ENCODE measurements around the gene USP22. TPM values are rescaled to one million over a fixed set of nuclear protein-coding genes. Genes with fewer than 3 reads are reported as not detected.

USP22 gene
- polyA plus RNA-seq, 1 donor, result 103 TPM

DNA sequence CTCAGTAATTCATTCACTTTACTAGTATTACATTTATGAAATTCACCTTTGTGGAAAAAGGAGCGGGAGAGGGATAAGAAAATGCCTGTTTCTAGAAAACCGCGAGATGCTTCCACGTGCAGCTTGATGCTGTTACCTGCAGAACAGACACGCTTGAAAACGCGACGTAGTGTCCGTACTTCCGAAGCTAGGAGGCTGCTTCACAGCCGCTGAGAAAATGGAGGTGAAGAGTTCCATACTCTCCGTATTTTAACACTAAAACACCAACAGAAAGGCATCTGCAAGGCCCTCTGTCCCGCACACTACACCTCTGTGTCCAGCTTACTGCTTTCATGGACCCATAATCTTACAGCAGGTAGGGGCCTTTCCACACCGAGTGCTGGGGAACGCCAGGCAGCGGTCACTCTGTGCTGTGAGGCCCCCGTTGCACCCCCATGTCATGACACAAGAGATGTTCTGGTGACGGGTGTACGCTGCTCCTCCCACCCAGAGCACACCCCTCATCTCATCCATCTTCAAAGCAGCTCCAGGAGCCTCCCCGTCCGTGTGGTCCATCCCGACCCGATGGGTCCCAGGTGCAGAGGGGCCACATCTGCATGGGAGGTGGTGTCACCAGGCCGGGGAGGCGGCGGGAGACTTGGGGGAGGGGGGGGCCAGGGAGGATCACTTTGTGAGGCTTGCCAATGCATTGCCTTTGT is 40.4 kb downstream of the USP22 start:
- H3K9me3 ChIP-seq (ENCODE audit: control insufficient read depth, low read depth, low read length), result no peaks in the 10 kb centered on the region
- H3K27me3 ChIP-seq (ENCODE audit: control insufficient read depth, insufficient read depth, low read length), result no peaks in the 10 kb centered on the region
- WGBS (ENCODE audit: insufficient coverage, low lambda C conversion rate), result 100% methylated on average over 1 of the region's 26 CpGs
- no peak for DNase-seq
- H3K4me3 ChIP-seq (ENCODE audit: low read length), result no peak overlapping the region
- no peaks in the 10 kb centered on the region for H3K4me1 ChIP-seq (ENCODE audit: control insufficient read depth, insufficient read depth, low read length)
- H3K36me3 ChIP-seq (ENCODE audit: control insufficient read depth, insufficient read depth, low read length), result peaks cover 76% of the 10 kb centered on the region
- no peak overlapping the region for H3K27ac ChIP-seq (ENCODE audit: low read length)

DNA sequence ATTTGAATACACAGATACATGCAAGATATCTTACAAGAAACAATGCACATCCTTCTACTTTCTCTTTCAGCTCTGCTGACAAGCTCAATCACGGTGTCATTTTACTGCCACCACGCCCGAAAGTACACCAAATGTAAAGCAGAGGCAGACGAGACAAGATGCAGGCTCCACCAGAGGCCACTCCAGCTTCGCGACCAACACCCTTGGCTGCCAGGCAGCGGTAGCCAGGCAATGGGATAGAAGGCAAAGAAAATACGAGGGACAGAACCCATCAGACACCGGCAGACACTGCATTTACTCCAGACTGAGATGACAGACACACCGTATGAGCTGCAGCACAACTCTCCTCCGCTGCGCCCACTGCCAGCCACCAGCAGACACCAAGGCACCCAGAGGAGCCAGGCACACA is 41.0 kb downstream of the USP22 start:
- Histone ChIP-seq H3K4me3 (ENCODE audit: low read length) (no peak overlapping the region), H3K36me3 (ENCODE audit: control insufficient read depth, insufficient read depth, low read length) (peaks cover 69% of the 10 kb centered on the region), H3K9me3 (ENCODE audit: control insufficient read depth, low read depth, low read length) (no peaks in the 10 kb centered on the region), H3K27ac (ENCODE audit: low read length) (no peak overlapping the region), H3K27me3 (ENCODE audit: control insufficient read depth, insufficient read depth, low read length) (no peaks in the 10 kb centered on the region), H3K4me1 (ENCODE audit: control insufficient read depth, insufficient read depth, low read length) (no peaks in the 10 kb centered on the region)
- peak in 1 of 2 donors; percentile 47 for DNase-seq
- WGBS (ENCODE audit: insufficient coverage, low lambda C conversion rate), result no CpG with 5 or more reads among the region's 12 CpGs

DNA sequence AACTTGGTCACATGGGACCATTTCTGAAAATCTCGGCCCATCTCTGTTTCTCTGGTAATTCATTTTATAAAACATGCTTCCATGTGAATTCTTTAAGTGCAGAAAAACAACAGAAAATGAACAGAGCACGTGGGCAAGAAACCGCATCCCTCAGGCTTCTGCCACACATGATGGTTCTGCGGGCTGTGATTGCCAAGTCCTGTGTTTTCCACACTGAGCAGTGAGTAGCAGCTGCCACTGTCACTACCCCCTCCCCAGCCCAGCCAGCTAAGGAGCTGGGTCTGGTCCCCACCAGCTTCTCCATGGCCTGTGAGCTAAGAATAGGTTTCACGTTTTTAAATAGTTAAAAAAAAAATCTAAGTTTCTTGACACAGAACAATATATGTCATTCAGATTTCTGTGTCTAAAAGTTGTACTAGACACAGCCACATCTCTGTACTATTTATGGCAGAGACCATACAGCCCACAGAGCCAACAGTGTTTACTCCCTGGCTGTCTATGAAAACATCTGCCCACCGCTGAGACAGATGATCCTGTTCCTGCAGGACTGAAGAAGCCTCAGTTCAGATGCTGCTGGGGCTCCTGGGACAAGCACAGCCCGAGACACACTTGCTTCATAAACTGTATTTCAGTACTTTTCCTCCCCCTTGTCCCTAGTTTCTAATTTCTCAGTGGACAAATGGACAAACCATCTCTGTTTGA is 41.5 kb downstream of the USP22 start:
- no peak overlapping the region for H3K4me3 ChIP-seq (ENCODE audit: low read length)
- peaks cover 66% of the 10 kb centered on the region for H3K36me3 ChIP-seq (ENCODE audit: control insufficient read depth, insufficient read depth, low read length)
- no peaks in the 10 kb centered on the region for H3K4me1 ChIP-seq (ENCODE audit: control insufficient read depth, insufficient read depth, low read length)
- H3K27me3 ChIP-seq (ENCODE audit: control insufficient read depth, insufficient read depth, low read length), result no peaks in the 10 kb centered on the region
- H3K27ac ChIP-seq (ENCODE audit: low read length), result no peak overlapping the region
- WGBS (ENCODE audit: insufficient coverage, low lambda C conversion rate), result 80% methylated on average over 1 of the region's 7 CpGs
- DNase-seq, result no peak
- no peaks in the 10 kb centered on the region for H3K9me3 ChIP-seq (ENCODE audit: control insufficient read depth, low read depth, low read length)

DNA sequence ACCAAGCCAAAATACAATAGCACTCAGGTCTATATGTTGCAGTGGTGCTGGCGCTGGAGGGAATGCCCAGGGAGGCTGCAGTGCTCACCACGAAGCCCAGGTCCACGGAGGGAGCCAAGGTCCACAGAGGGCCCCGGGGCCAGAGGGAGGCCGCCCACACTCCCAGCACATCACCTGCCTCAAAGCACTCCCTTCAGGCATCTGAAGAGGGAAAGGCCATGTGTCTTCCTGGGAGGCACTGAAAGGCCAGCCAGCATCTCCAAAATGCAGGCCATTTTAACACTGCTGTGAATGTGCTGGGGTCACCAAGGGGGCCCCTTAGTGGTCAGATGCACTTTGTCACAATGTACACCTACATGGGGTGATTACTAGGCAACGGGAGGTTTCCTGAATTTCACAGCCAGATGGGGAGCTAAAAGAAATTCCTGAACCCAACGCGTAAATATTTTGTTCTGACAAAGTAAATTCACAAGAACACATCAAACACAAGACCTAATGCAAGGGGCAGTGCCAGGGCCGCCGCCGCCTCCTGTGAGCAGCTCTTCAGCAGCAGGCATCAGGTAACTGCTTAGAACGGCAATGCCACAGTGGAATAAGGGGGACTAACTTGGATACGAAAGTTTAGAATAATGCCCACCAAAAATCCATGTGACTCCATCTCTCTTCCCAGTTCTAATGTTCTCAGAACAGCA is 42.8 kb downstream of the USP22 start:
- Histone ChIP-seq H3K9me3 (ENCODE audit: control insufficient read depth, low read depth, low read length) (no peaks in the 10 kb centered on the region), H3K4me3 (ENCODE audit: low read length) (no peak overlapping the region), H3K27ac (ENCODE audit: low read length) (no peak overlapping the region), H3K4me1 (ENCODE audit: control insufficient read depth, insufficient read depth, low read length) (no peaks in the 10 kb centered on the region), H3K36me3 (ENCODE audit: control insufficient read depth, insufficient read depth, low read length) (peaks cover 53% of the 10 kb centered on the region), H3K27me3 (ENCODE audit: control insufficient read depth, insufficient read depth, low read length) (no peaks in the 10 kb centered on the region)
- no CpG with 5 or more reads among the region's 13 CpGs for WGBS (ENCODE audit: insufficient coverage, low lambda C conversion rate)
- DNase-seq, result no peak

DNA sequence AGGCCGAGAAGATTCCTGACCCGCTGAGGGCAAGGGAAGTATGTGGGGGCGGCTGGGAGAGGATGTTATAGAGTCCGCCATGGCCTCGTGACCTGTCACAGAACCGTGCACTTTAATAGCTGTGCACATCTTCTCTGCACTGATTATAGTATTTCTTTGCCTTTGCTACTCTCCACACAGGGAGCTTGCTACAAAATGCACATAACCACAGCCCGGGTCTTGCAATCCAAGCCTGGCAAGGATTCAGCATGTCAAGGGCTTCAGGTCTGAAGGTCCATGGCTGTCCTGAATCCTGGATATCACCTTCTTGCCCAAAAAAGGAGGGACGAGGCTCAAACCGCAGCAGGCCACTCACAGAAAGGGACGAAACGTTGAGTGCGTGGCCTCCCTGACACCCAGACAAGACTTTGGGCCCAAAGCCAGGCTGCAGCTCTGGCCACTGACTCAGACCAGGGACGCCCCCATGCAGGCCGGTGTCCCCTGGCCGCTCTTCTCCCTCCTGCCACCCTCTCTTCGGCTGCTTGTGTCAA is 43.7 kb downstream of the USP22 start:
- no peak overlapping the region for H3K27ac ChIP-seq (ENCODE audit: low read length)
- H3K4me3 ChIP-seq (ENCODE audit: low read length), result no peak overlapping the region
- H3K9me3 ChIP-seq (ENCODE audit: control insufficient read depth, low read depth, low read length), result peaks cover 3% of the 10 kb centered on the region
- no peaks in the 10 kb centered on the region for H3K27me3 ChIP-seq (ENCODE audit: control insufficient read depth, insufficient read depth, low read length)
- DNase-seq, result no peak
- H3K4me1 ChIP-seq (ENCODE audit: control insufficient read depth, insufficient read depth, low read length), result no peaks in the 10 kb centered on the region
- WGBS (ENCODE audit: insufficient coverage, low lambda C conversion rate), result no CpG with 5 or more reads among the region's 16 CpGs
- H3K36me3 ChIP-seq (ENCODE audit: control insufficient read depth, insufficient read depth, low read length), result peaks cover 44% of the 10 kb centered on the region

DNA sequence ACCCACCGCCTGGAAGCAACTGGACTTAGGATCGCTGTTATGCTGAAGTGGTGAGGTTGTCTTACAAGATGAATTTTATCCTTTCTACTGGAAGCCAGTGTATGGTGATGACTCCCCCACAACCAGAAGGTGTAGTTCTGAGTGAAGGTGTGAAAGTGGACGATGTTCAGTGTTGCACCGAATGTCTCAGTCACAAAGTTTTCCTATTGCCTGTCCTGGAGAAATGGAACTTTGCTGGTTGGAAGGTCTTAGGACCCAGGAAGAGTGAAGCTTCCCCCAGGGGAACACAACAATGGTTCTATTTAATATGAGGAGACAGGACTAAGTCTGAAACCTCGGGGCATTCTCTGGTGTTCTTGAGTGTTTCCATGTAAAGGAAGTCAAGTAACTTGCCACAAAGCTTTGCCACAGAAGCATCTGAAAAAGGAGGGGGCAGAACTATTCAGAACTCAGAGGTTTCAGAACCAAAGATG is 44.2 kb downstream of the USP22 start:
- WGBS (ENCODE audit: insufficient coverage, low lambda C conversion rate), result no CpG with 5 or more reads among the region's 5 CpGs
- Histone ChIP-seq H3K27ac (ENCODE audit: low read length) (no peak overlapping the region), H3K4me1 (ENCODE audit: control insufficient read depth, insufficient read depth, low read length) (no peaks in the 10 kb centered on the region), H3K36me3 (ENCODE audit: control insufficient read depth, insufficient read depth, low read length) (peaks cover 39% of the 10 kb centered on the region), H3K4me3 (ENCODE audit: low read length) (no peak overlapping the region), H3K9me3 (ENCODE audit: control insufficient read depth, low read depth, low read length) (peaks cover 5% of the 10 kb centered on the region), H3K27me3 (ENCODE audit: control insufficient read depth, insufficient read depth, low read length) (no peaks in the 10 kb centered on the region)
- no peak for DNase-seq

DNA sequence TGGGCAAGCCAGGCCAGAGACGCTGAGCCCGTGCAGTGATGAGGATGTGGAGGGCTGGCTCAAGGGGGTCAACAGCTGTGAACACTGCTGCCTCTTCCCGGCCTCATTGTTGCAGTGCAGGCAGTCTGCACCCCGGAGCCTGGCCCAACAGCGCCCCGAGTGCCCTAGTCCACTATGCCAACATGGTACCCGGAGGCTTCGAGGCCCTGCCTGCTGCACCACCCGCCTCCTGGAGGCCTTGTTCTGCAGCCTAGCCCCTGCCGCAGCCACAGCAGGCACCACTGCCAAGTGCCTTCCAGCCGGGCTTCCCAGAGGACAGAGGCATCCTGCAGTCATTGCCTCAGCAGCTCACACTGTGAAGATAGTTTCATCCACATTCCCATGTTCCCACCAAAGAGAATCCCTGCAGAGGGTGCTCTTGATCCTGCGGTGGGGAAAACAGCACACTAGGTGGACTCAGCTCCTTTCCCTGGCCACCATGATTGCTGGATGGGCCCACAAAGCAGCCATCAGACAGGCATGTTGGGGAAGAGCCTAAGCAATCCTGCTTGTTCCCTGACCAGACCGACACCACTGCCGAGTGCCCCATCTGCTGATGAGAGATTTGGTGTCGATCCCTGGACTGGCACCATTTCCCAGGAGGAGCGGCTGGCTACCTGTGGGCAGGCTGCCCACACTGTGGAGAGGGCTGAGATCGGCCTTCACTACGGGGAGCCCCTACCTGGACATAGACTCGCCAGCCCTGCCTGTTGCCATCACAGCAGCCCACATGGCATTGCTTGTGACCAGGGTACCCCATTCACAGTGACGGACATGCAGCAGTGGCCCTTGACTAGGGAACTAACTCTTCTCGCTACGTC is 44.9 kb downstream of the USP22 start:
- no peak overlapping the region for H3K27ac ChIP-seq (ENCODE audit: low read length)
- no CpG with 5 or more reads among the region's 22 CpGs for WGBS (ENCODE audit: insufficient coverage, low lambda C conversion rate)
- no peaks in the 10 kb centered on the region for H3K27me3 ChIP-seq (ENCODE audit: control insufficient read depth, insufficient read depth, low read length)
- no peak overlapping the region for H3K4me3 ChIP-seq (ENCODE audit: low read length)
- peaks cover 5% of the 10 kb centered on the region for H3K9me3 ChIP-seq (ENCODE audit: control insufficient read depth, low read depth, low read length)
- no peaks in the 10 kb centered on the region for H3K4me1 ChIP-seq (ENCODE audit: control insufficient read depth, insufficient read depth, low read length)
- no peak for DNase-seq
- H3K36me3 ChIP-seq (ENCODE audit: control insufficient read depth, insufficient read depth, low read length), result peaks cover 33% of the 10 kb centered on the region

DNA sequence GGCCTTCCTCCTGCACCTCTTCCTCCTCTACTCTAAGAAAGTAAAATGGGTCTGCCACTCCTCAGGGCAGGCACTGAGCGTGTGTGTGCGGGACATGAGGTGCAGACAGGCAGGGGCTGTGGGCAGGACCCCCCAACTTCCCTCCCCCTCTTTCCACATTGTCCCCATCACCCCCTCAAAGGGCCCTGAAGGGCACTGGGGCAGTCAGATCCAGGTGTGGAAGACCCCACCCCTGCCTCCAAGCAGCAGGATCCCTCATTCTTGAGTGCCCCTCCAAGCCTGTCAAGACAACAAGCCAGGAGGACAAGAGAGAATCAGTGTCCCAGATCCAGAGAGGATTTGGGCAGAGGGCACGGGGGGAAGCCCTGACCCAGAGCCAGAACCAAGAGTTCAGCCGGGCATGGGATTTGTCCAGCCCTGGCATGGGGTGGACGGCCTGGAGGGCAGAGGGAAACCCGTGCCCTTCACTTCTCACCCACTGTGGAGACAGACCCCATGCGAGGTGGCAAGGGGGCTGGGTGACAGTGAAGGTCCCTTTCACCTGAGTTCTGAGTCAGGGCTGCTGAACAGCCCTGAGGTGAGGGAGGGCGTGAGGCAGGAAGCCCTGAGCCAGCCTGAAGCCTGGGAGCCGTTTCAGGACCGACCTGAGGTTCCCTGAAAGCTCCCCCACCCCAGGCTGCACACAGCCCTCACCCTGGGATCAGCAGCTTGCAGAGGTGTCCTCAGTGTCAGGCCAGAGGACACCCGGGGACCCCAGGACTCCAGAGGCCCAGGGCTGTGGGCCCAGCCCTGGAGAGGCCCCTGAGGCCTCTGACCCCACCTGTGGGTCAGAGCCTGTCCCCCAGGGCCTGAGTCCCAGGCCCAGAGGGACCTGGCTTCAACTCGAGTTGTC is 45.8 kb downstream of the USP22 start:
- no peaks in the 10 kb centered on the region for H3K4me1 ChIP-seq (ENCODE audit: control insufficient read depth, insufficient read depth, low read length)

More for the DNA sequence above, 45.8 kb downstream of the USP22 start:
- DNase-seq, result no peak
- H3K4me3 ChIP-seq (ENCODE audit: low read length), result no peak overlapping the region
- H3K27me3 ChIP-seq (ENCODE audit: control insufficient read depth, insufficient read depth, low read length), result no peaks in the 10 kb centered on the region
- peaks cover 23% of the 10 kb centered on the region for H3K36me3 ChIP-seq (ENCODE audit: control insufficient read depth, insufficient read depth, low read length)
- peaks cover 5% of the 10 kb centered on the region for H3K9me3 ChIP-seq (ENCODE audit: control insufficient read depth, low read depth, low read length)
- H3K27ac ChIP-seq (ENCODE audit: low read length), result no peak overlapping the region
- WGBS (ENCODE audit: insufficient coverage, low lambda C conversion rate), result no CpG with 5 or more reads among the region's 12 CpGs
